OCI-LY7 (cell line): Measurements from ENCODE around the gene PRELID3B. TPM values are rescaled to one million over a fixed set of nuclear protein-coding genes. Genes with fewer than 3 reads are reported as not detected.

Experiments
- BruUV-seq: library from RNA; stranded (reverse); fragments of 400-500 nt; replicated peaks from 2 replicates; lab custom pipeline; 2021; lab: Mats Ljungman, UMichigan
- CTCF ChIA-PET: fragments of 300-600 bp; sonication (Branson Sonifier 250); formaldehyde crosslinking; loops from one replicate; lab custom pipeline; 2022; ENCODE audit warnings: antibody characterized with exemption; ENCODE audit not compliant: unreplicated experiment; lab: Charles Lee
- POLR2A ChIA-PET: fragments of 300-600 bp; sonication (Branson Sonifier 250); formaldehyde crosslinking; loops from one replicate; lab custom pipeline; 2022; ENCODE audit warnings: antibody characterized with exemption; lab: Charles Lee
- DNase-seq: peaks from one replicate; pipeline ENCODE4 v3.0.0-alpha.2; 2015; ENCODE audit warnings: low spot score
- H2AFZ ChIP-seq: fragments of 200-600 bp; sonication (generic), shearing (Covaris generic); 2 replicates; pipeline ENCODE4 v1.6.1; 2014; ENCODE audit warnings: mild to moderate bottlenecking, antibody characterized with exemption, low read length, moderate library complexity
- H3K27ac ChIP-seq: fragments of 200-600 bp; sonication (generic); 2 replicates; pipeline ENCODE4 v1.5.1; 2014; ENCODE audit warnings: mixed run types, low read depth, mild to moderate bottlenecking, moderate library complexity, low read length, inconsistent platforms; ENCODE audit not compliant: poor library complexity, severe bottlenecking
- H3K36me3 ChIP-seq: fragments of 200-600 bp; sonication (generic); 2 replicates; pipeline ENCODE4 v1.6.1; 2014; ENCODE audit warnings: mild to moderate bottlenecking, antibody characterized with exemption, low read length, moderate library complexity, mixed read lengths; ENCODE audit not compliant: insufficient read depth
- H3K4me1 ChIP-seq: fragments of 200-600 bp; sonication (generic); 2 replicates; pipeline ENCODE4 v1.5.1; 2014; ENCODE audit warnings: mild to moderate bottlenecking, low read length; ENCODE audit not compliant: insufficient read depth, poor library complexity, severe bottlenecking
- H3K4me2 ChIP-seq: fragments of 200-600 bp; sonication (generic); 2 replicates; pipeline ENCODE4 v1.6.1; 2014; ENCODE audit warnings: mild to moderate bottlenecking, low read length
- H3K4me3 ChIP-seq: fragments of 200-600 bp; sonication (generic); 2 replicates; pipeline ENCODE4 v1.5.1; 2014; ENCODE audit warnings: mild to moderate bottlenecking, low read depth, low read length; ENCODE audit not compliant: poor library complexity, severe bottlenecking
- H3K79me2 ChIP-seq: fragments of 200-600 bp; sonication (generic); 2 replicates; pipeline ENCODE4 v1.6.1; 2016; ENCODE audit warnings: low read depth, mild to moderate bottlenecking, low read length, moderate library complexity, mixed read lengths; ENCODE audit not compliant: insufficient read depth
- H3K9me2 ChIP-seq: fragments of 200-600 bp; sonication (generic); 2 replicates; pipeline ENCODE4 v1.6.1; 2016; ENCODE audit warnings: mild to moderate bottlenecking, low read length, mixed read lengths; ENCODE audit not compliant: insufficient read depth
- H3K9me3 ChIP-seq: fragments of 200-600 bp; sonication (generic); 2 replicates; pipeline ENCODE4 v1.6.1; 2014; ENCODE audit warnings: mild to moderate bottlenecking, mixed run types, low read length, mixed read lengths
- H4K20me1 ChIP-seq: fragments of 200-600 bp; sonication (generic); 2 replicates; pipeline ENCODE4 v1.6.1; 2014; ENCODE audit warnings: mild to moderate bottlenecking, antibody characterized with exemption, low read length, moderate library complexity, mixed read lengths; ENCODE audit not compliant: insufficient read depth
- EZH2phosphoT487 ChIP-seq: fragments of 200-600 bp; sonication (generic); IDR thresholded peaks from 2 replicates; pipeline ENCODE4 v1.6.1; 2018; ENCODE audit warnings: low read depth, borderline replicate concordance, mild to moderate bottlenecking, mixed run types, antibody characterized with exemption, low read length, moderate library complexity, mixed read lengths
- intact Hi-C: fragments of 100-400 bp; cut with micrococcal nuclease; formaldehyde crosslinking; loops from one replicate; pipeline ENCODE4 v1.10.0; 2022; ENCODE audit not compliant: unreplicated experiment
- total RNA-seq, 2 experiments: library from RNA; depleted of rRNA in 1 of 2; stranded (reverse); fragments of >200 nt in 1 of 2; shearing (Covaris generic) in 1 of 2; gene quantifications; 2 replicates each; pipeline ENCODE4 v1.2.3, GENCODE V29; 2014 to 2022
- TF ChIP-seq, protein P1 (sequence below): fragments of 200-600 bp; sonication (generic); conservative IDR thresholded peaks from 2 replicates; pipeline ENCODE4 v1.5.1; 2014; ENCODE audit warnings: mild to moderate bottlenecking, antibody characterized with exemption, low read length, moderate library complexity, mixed read lengths

PRELID3B gene
- total RNA-seq, 2 experiments from 2014 or later = 99.4 to 119 TPM

DNA sequence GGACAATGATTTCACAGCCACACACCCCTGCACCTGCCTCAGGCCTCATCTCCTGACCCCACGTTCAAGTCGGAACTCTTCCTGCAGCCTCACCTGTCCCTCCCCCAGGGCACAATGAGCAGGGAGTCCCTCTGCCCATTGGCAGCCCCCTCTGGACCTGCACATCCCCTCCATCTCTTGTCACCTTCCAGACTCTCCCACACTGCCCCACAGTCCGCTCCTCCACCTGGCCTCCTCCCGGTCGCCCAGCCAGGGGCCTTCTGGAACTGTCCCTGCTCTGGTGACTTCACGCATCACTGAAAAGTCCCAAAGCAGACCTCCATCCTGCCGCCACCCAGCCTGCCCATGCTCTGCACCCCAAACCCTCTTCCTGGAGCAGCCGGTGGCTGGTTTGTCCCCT, 40.2 kb downstream of the PRELID3B start:
- Histone ChIP-seq H2AFZ (no peak overlapping the region), H3K9me2 (no peaks in the 10 kb centered on the region), H3K9me3 (no peaks in the 10 kb centered on the region), H3K4me2 (no peak overlapping the region), H4K20me1 (no peaks in the 10 kb centered on the region), H3K4me3 (no peak overlapping the region), H3K79me2 (peaks cover 19% of the 10 kb centered on the region; the same call in 1 of the 2 replicates), H3K4me1 (peaks cover 36% of the 10 kb centered on the region), H3K27ac (no peak overlapping the region), H3K36me3 (peaks cover 56% of the 10 kb centered on the region)
- ChIA-PET POLR2A (interaction anchor here (0.9 kb wide), 1 partner anchor 15 kb away, joined by 3 read pairs; no protein-coding TSS in a partner anchor), CTCF (no interaction called here)
- intact Hi-C loops = loop anchor here (10.0 kb wide), 1 partner anchor 162 kb away; the partner anchor contains the start of gene ZNF831
- no peak for DNase-seq
- BruUV-seq = no TSS peak
- no peak for TF ChIP-seq EZH2phosphoT487
- TF ChIP-seq, protein P1, sequence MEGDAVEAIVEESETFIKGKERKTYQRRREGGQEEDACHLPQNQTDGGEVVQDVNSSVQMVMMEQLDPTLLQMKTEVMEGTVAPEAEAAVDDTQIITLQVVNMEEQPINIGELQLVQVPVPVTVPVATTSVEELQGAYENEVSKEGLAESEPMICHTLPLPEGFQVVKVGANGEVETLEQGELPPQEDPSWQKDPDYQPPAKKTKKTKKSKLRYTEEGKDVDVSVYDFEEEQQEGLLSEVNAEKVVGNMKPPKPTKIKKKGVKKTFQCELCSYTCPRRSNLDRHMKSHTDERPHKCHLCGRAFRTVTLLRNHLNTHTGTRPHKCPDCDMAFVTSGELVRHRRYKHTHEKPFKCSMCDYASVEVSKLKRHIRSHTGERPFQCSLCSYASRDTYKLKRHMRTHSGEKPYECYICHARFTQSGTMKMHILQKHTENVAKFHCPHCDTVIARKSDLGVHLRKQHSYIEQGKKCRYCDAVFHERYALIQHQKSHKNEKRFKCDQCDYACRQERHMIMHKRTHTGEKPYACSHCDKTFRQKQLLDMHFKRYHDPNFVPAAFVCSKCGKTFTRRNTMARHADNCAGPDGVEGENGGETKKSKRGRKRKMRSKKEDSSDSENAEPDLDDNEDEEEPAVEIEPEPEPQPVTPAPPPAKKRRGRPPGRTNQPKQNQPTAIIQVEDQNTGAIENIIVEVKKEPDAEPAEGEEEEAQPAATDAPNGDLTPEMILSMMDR = no peak

DNA sequence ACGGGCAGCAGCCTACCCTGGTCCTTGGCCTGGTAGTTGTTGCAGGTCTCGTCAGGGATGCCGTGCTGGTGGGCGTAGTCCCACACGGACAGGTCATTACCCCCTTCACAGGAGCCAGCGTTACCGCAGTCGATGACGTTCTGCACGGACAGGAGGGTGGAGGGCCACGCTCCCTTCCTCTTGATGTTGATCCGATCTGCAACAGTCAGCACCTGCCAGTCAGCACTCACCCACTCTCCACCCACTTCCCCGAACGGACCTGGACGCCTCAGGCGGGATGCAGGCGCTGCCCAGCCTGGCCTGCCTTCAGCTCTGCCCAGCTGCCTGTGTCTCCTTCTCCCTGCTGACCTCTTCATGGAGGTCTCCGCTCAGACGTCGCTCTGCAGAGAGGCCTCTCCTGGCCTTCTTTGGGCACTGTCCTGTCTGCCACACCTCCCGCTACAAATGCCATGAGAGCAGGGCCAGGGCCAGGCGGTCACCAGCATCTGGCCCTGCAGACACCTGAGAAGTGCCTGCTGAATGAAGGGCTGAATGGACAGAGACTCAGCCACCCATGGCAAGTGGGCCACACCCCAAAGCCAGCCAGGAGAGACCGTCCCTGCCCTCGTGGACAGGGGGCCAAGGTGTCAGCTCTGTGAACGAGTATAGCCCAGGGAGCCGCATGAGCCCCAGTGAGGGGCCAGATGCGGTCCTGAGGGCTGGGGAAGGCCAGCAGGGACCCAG, 41.0 kb downstream of the PRELID3B start:
- peaks cover 33% of the 10 kb centered on the region for H3K4me1 ChIP-seq
- DNase-seq = no peak
- no peak overlapping the region for H2AFZ ChIP-seq
- H3K9me2 ChIP-seq = no peaks in the 10 kb centered on the region
- peaks cover 63% of the 10 kb centered on the region for H3K36me3 ChIP-seq
- CTCF ChIA-PET = no interaction called here
- POLR2A ChIA-PET = no interaction called here
- TF ChIP-seq, protein P1 = no peak
- no peak for TF ChIP-seq EZH2phosphoT487
- H3K4me2 ChIP-seq = no peak overlapping the region
- peaks cover 19% of the 10 kb centered on the region; the same call in 1 of the 2 replicates for H3K79me2 ChIP-seq
- no peak overlapping the region for H3K27ac ChIP-seq
- no peaks in the 10 kb centered on the region for H3K9me3 ChIP-seq
- no peaks in the 10 kb centered on the region for H4K20me1 ChIP-seq
- no TSS peak for BruUV-seq
- H3K4me3 ChIP-seq = no peak overlapping the region
- intact Hi-C loops = loop anchor here (10.0 kb wide), 1 partner anchor 163 kb away; the partner anchor contains the start of gene ZNF831

GRCh38 chr20:59001068-59001448, 41.5 kb downstream of the PRELID3B start:
- no peak overlapping the region for H3K4me3 ChIP-seq
- no TSS peak for BruUV-seq
- H4K20me1 ChIP-seq = peaks cover under 1% of the 10 kb centered on the region; the same call in 1 of the 2 replicates
- H3K36me3 ChIP-seq = peaks cover 69% of the 10 kb centered on the region
- H3K9me2 ChIP-seq = no peaks in the 10 kb centered on the region
- POLR2A ChIA-PET = no interaction called here
- no peak overlapping the region for H3K27ac ChIP-seq
- H3K4me1 ChIP-seq = peaks cover 28% of the 10 kb centered on the region
- CTCF ChIA-PET = no interaction called here
- H2AFZ ChIP-seq = no peak overlapping the region
- TF ChIP-seq EZH2phosphoT487 = no peak
- TF ChIP-seq, protein P1 = no peak
- H3K9me3 ChIP-seq = no peaks in the 10 kb centered on the region
- intact Hi-C loops = loop anchor here (10.0 kb wide), 1 partner anchor 164 kb away; the partner anchor contains the start of gene ZNF831
- peaks cover 15% of the 10 kb centered on the region; the same call in 1 of the 2 replicates for H3K79me2 ChIP-seq
- no peak for DNase-seq
- H3K4me2 ChIP-seq = no peak overlapping the region
